H1 (cell line): ENCODE measurements around the gene FCRL6. TPM values are rescaled to one million over a fixed set of nuclear protein-coding genes. Genes with fewer than 3 reads are reported as not detected.

Source experiments
- CTCF ChIA-PET: fragments of 300-600 bp; sonication (Branson Sonifier 250); formaldehyde crosslinking; loops from one replicate; lab custom pipeline; 2021; ENCODE audit not compliant: partially characterized antibody; lab: Charles Lee
- POLR2A ChIA-PET: fragments of 300-600 bp; sonication (Branson Sonifier 250); formaldehyde crosslinking; loops from one replicate; lab custom pipeline; 2021; ENCODE audit warnings: inconsistent platforms; ENCODE audit not compliant: partially characterized antibody; lab: Charles Lee
- DNase-seq, 2 experiments: peaks; one replicate each; pipeline versions ENCODE4 v3.0.0 to v3.0.0-alpha.2; 2010 to 2022; ENCODE audit warnings: low spot score in 2 of 2, low read depth in 1 of 2, mixed read lengths in 1 of 2
- FAIRE-seq: peaks from 2 replicates; lab custom pipeline; 2011; peaks lifted over from hg19 to GRCh38; lab: Jason Lieb, UNC
- H2AFZ ChIP-seq: 2 replicates; pipeline ENCODE4 v1.8.1; 2012; ENCODE audit warnings: low read length, inconsistent platforms
- H2AK5ac ChIP-seq: 2 replicates; pipeline ENCODE4 v1.6.1; 2013; ENCODE audit warnings: low read depth, low read length
- H2BK120ac ChIP-seq: replicated peaks from 2 replicates; pipeline ENCODE3; 2013; ENCODE audit warnings: low read depth, low read length, inconsistent platforms
- H2BK12ac ChIP-seq: 2 replicates; pipeline ENCODE4 v1.6.1; 2013; ENCODE audit warnings: low read depth, low read length
- H2BK15ac ChIP-seq: 2 replicates; pipeline ENCODE4 v1.6.1; 2013; ENCODE audit warnings: low read length
- H2BK20ac ChIP-seq: 2 replicates; pipeline ENCODE4 v1.6.1; 2013; ENCODE audit warnings: low read length
- H2BK5ac ChIP-seq: 2 replicates; pipeline ENCODE4 v1.6.1; 2013; ENCODE audit warnings: low read depth, low read length
- H3K14ac ChIP-seq: 2 replicates; pipeline ENCODE4 v1.6.1; 2013; ENCODE audit warnings: inconsistent platforms; ENCODE audit not compliant: insufficient read length
- H3K18ac ChIP-seq: 2 replicates; pipeline ENCODE4 v1.6.1; 2013; ENCODE audit warnings: low read length; ENCODE audit errors: extremely low read depth
- H3K23ac ChIP-seq: 2 replicates; pipeline ENCODE4 v1.6.1; 2013; ENCODE audit warnings: inconsistent platforms; ENCODE audit not compliant: insufficient read length
- H3K23me2 ChIP-seq: 2 replicates; pipeline ENCODE4 v1.6.1; 2013; ENCODE audit warnings: low read depth, low read length
- H3K27ac ChIP-seq: 2 replicates; pipeline ENCODE4 v1.6.1; 2011; ENCODE audit warnings: low read depth, low read length, inconsistent platforms
- H3K27me3 ChIP-seq, 4 experiments: replicated peaks in 1 of 4; 1 replicate in 1 of 4; 2 replicates in 3 of 4; pipeline versions ENCODE4 v1.6.1 to v1.8.1; 2011 to 2013; ENCODE audit warnings: low read length in 3 of 4, mild to moderate bottlenecking in 3 of 4, inconsistent platforms in 2 of 4, mixed read lengths in 2 of 4, moderate library complexity in 1 of 4; ENCODE audit not compliant: control insufficient read depth in 3 of 4, insufficient read depth in 3 of 4; ENCODE audit errors: extremely low read depth in 1 of 4
- H3K36me3 ChIP-seq, 4 experiments: 2 replicates each; pipeline versions ENCODE4 v1.6.1 to v1.8.1; 2011 to 2013; ENCODE audit warnings: mild to moderate bottlenecking in 4 of 4, low read length in 3 of 4, moderate library complexity in 2 of 4, control low read depth in 1 of 4, inconsistent platforms in 1 of 4; ENCODE audit not compliant: insufficient read depth in 4 of 4, control insufficient read depth in 2 of 4
- H3K4ac ChIP-seq: replicated peaks from 2 replicates; pipeline ENCODE3; 2013; ENCODE audit warnings: low read length, low read depth, mixed read lengths, inconsistent platforms; ENCODE audit not compliant: insufficient read length
- H3K4me1 ChIP-seq, 4 experiments: replicated peaks in 1 of 4; 1 replicate in 1 of 4; 2 replicates in 3 of 4; pipeline versions ENCODE4 v1.6.1 to v1.8.1; 2011 to 2013; ENCODE audit warnings: low read length in 3 of 4, inconsistent platforms in 2 of 4, mixed read lengths in 1 of 4; ENCODE audit not compliant: insufficient read depth in 4 of 4, control insufficient read depth in 3 of 4
- H3K4me2 ChIP-seq, 2 experiments: 2 replicates each; pipeline versions ENCODE4 v1.6.1 to v1.8.1; 2011 to 2013; ENCODE audit warnings: low read depth in 2 of 2, low read length in 2 of 2, control low read depth in 1 of 2, inconsistent platforms in 1 of 2, mild to moderate bottlenecking in 1 of 2; ENCODE audit not compliant: insufficient read depth in 1 of 2
- H3K4me3 ChIP-seq, 4 experiments: fragments of 200-600, 300-600 bp in 1 of 4; sonication (generic), shearing (Covaris generic), sonication (Bioruptor Twin) in 1 of 4; 2 replicates each; pipeline versions ENCODE4 v1.5.1 to v1.8.1; 2011 to 2016; ENCODE audit warnings: low read length in 4 of 4, low read depth in 3 of 4, control low read depth in 2 of 4, inconsistent platforms in 2 of 4, mild to moderate bottlenecking in 2 of 4, mixed read lengths in 1 of 4, moderate library complexity in 1 of 4; ENCODE audit not compliant: insufficient read depth in 2 of 4; ENCODE audit errors: extremely low read depth in 1 of 4
- H3K56ac ChIP-seq: replicated peaks from 2 replicates; pipeline ENCODE3; 2013; ENCODE audit warnings: low read depth, mild to moderate bottlenecking, mixed read lengths, low read length, inconsistent platforms; ENCODE audit not compliant: insufficient read length
- H3K79me1 ChIP-seq: 2 replicates; pipeline ENCODE4 v1.6.1; 2013; ENCODE audit warnings: low read depth, low read length, control low read depth
- H3K79me2 ChIP-seq, 2 experiments: 2 replicates each; pipeline versions ENCODE4 v1.6.1 to v1.8.1; 2012 to 2013; ENCODE audit warnings: low read length in 2 of 2, mild to moderate bottlenecking in 2 of 2, inconsistent platforms in 1 of 2; ENCODE audit not compliant: insufficient read depth in 2 of 2, control insufficient read depth in 1 of 2
- H3K9ac ChIP-seq, 4 experiments: replicated peaks in 1 of 4; 1 replicate in 1 of 4; 2 replicates in 3 of 4; pipeline versions ENCODE4 v1.6.1 to v1.8.1; 2011 to 2013; ENCODE audit warnings: low read depth in 3 of 4, low read length in 3 of 4, control low read depth in 2 of 4, mild to moderate bottlenecking in 2 of 4, moderate library complexity in 2 of 4, inconsistent platforms in 1 of 4; ENCODE audit errors: extremely low read depth in 1 of 4
- H3K9me3 ChIP-seq, 2 experiments: 2 replicates each; pipeline versions ENCODE4 v1.6.1 to v1.8.1; 2012 to 2013; ENCODE audit warnings: mild to moderate bottlenecking in 2 of 2, moderate library complexity in 2 of 2, control low read depth in 1 of 2, inconsistent platforms in 1 of 2, low read depth in 1 of 2, low read length in 1 of 2, mixed read lengths in 1 of 2; ENCODE audit not compliant: insufficient read depth in 2 of 2
- H4K20me1 ChIP-seq, 2 experiments: replicated peaks in 1 of 2; 2 replicates each; pipeline versions ENCODE3 to v1.8.1; 2011 to 2013; ENCODE audit warnings: inconsistent platforms in 2 of 2, low read length in 2 of 2, mild to moderate bottlenecking in 1 of 2; ENCODE audit not compliant: insufficient read depth in 2 of 2, control insufficient read depth in 1 of 2
- H4K5ac ChIP-seq: 2 replicates; pipeline ENCODE4 v1.6.1; 2013; ENCODE audit warnings: low read length, low read depth, mixed read lengths, inconsistent platforms; ENCODE audit not compliant: insufficient read length
- H4K8ac ChIP-seq: 2 replicates; pipeline ENCODE4 v1.8.0; 2013; ENCODE audit warnings: mild to moderate bottlenecking, moderate library complexity, low read length, inconsistent platforms; ENCODE audit not compliant: insufficient read depth; ENCODE audit errors: extremely low read depth
- H4K91ac ChIP-seq: replicated peaks from 2 replicates; pipeline ENCODE3; 2013; ENCODE audit warnings: low read length, mixed read lengths, inconsistent platforms; ENCODE audit not compliant: insufficient read length
- BCL11A ChIP-seq, 2 experiments: IDR thresholded peaks; one replicate each; pipeline ENCODE4 v1.6.1; 2011; ENCODE audit warnings: low read depth in 2 of 2, low read length in 2 of 2, mild to moderate bottlenecking in 2 of 2
- BRCA1 ChIP-seq: IDR thresholded peaks from 2 replicates; pipeline ENCODE4 v1.6.1; 2012; ENCODE audit warnings: low read depth, low read length, improper control_type of control experiment
- JUND ChIP-seq: IDR thresholded peaks from 2 replicates; pipeline ENCODE4 v1.6.1; 2011; ENCODE audit warnings: mild to moderate bottlenecking, improper control_type of control experiment, low read length
- KDM4A ChIP-seq: IDR thresholded peaks from one replicate; pipeline ENCODE4 v1.7.1; 2012; ENCODE audit warnings: low read depth, mild to moderate bottlenecking, moderate library complexity, low read length, inconsistent platforms; ENCODE audit not compliant: severe bottlenecking
- SIRT6 ChIP-seq: IDR thresholded peaks from one replicate; pipeline ENCODE4 v1.7.1; 2012; ENCODE audit warnings: low read length, inconsistent platforms
- TAF7 ChIP-seq: optimal IDR thresholded peaks from 2 replicates; pipeline ENCODE3; 2011; ENCODE audit warnings: low read depth, mild to moderate bottlenecking, inconsistent platforms, low read length, moderate library complexity, borderline replicate concordance
- TBP ChIP-seq: IDR thresholded peaks from 2 replicates; pipeline ENCODE4 v1.6.1; 2011; ENCODE audit warnings: low read depth, low read length, improper control_type of control experiment
- TCF12 ChIP-seq: IDR thresholded peaks from 2 replicates; pipeline ENCODE4 v1.6.1; 2011; ENCODE audit warnings: low read depth, mild to moderate bottlenecking, low read length
- WGBS, 2 experiments: shearing (Covaris generic) in 1 of 2; methylation state at CpG; one replicate each; pipeline versions ENCODE4 v1.1.6 to v1.1.7; 2013 to 2015; ENCODE audit warnings: low lambda C conversion rate in 2 of 2, mixed read lengths in 2 of 2, inconsistent platforms in 1 of 2, low coverage in 1 of 2, missing lambda C conversion rate in 1 of 2; ENCODE audit not compliant: insufficient replicate concordance in 2 of 2, insufficient coverage in 1 of 2, insufficient read length in 1 of 2; ENCODE audit errors: extremely low coverage in 1 of 2, missing lambda C conversion rate in 1 of 2; 5-methylcytosine and 5-hydroxymethylcytosine counted together
- polyA plus RNA-seq, 7 experiments: library from polyadenylated mRNA; depleted of rRNA in 3 of 7; stranded (reverse) in 5 of 7; unstranded in 2 of 7; fragments of >200 nt in 5 of 7; fragments of 200-250 nt in 2 of 7; gene quantifications; 1 replicate in 5 of 7; 2 replicates in 1 of 7; 4 replicates in 1 of 7; pipeline versions ENCODE4 v1.2.1 to v1.2.3, GENCODE V29; 2011 to 2013; ENCODE audit warnings: missing spikeins in 2 of 7, mixed read lengths in 2 of 7
- total RNA-seq: library from RNA; stranded (reverse); fragmentation: NEBNext Ultra II Directional; extraction: Animal tissue kit (Norgen Biotek cat#: 25700); gene quantifications from 2 replicates; pipeline ENCODE4 v1.2.1, GENCODE V29; 2021
- TF ChIP-seq, protein P1 (sequence below): IDR thresholded peaks from 2 replicates; pipeline ENCODE4 v1.6.1; 2012; ENCODE audit warnings: inconsistent platforms

Gene FCRL6
- total and polyA plus RNA-seq, 2 of the 8 experiments (the other 6 are each of a cell fraction or from before 2014, with no cell fraction given) = not detected

DNA sequence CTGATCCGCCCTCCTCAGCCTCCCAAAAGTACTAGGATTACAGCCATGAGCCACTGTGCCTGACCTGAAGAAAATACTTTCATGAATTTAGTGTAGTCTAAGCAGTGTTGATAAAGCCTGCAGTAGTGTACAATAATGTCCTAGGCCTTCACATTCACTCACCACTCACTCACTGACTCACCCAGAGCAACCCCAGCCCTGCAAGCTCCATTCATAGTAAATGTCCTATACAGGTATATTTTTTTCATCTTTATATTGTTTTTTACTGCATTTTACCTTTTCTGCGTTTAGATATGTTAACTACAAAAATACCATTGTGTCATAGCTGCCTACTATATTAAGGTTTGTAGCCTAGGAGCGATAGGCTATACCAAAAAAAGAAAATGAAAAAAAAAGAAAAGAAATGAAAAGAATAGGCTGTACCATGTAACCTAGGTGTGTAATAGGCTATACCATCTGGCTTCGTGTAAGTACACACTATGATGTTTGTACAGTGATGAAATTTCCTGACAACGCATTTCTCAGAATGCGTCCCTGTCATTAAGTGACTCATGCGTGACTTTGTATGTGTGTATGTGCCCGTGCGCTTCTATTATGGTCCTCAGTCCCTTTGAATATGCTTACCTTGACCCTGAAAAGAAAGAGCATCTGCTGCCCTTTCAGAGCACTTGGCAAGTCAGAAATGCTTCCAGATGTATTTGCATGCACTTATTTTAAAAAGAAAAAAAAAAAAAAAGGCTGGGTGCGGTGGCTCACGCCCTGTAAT is 15.3 kb downstream of the FCRL6 start:
- 0 out of 7 replicates have a peak, but pooled peaks cover 0 to 2% (median 0%) of the 10 kb centered on the region in 4 experiments for H3K27me3 ChIP-seq
- no peak overlapping the region for H2BK15ac ChIP-seq
- no peak overlapping the region for H3K4me3 ChIP-seq
- H3K36me3 ChIP-seq = no peaks in the 10 kb centered on the region
- no peak for TF ChIP-seq KDM4A
- no peak for TF ChIP-seq TBP
- TF ChIP-seq BRCA1 = no peak
- no peak for TF ChIP-seq TCF12
- TF ChIP-seq BCL11A (IDR thresholded peaks at IDR 0.05; ENCODE audit: low read depth in 2 of 2, low read length in 2 of 2) = no peak
- no peak for TF ChIP-seq TAF7
- TF ChIP-seq JUND = no peak
- TF ChIP-seq SIRT6 = no peak
- TF ChIP-seq, protein P1, sequence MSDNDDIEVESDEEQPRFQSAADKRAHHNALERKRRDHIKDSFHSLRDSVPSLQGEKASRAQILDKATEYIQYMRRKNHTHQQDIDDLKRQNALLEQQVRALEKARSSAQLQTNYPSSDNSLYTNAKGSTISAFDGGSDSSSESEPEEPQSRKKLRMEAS = no peak
- H2BK12ac ChIP-seq = no peak overlapping the region
- H3K79me1 ChIP-seq = no peaks in the 10 kb centered on the region
- no peak for FAIRE-seq
- H3K9me3 ChIP-seq = no peaks in the 10 kb centered on the region
- no peaks in the 10 kb centered on the region for H3K4me1 ChIP-seq
- no peak for DNase-seq
- WGBS, 2 experiments = 80% methylated on average over 11 of the region's 11 CpGs; no CpG with 5 or more reads in 1 of the 2 experiments
- no peak overlapping the region for H3K27ac ChIP-seq
- POLR2A ChIA-PET = interaction anchor here (1.1 kb wide), 1 partner anchor 14 kb away, joined by 3 read pairs; no protein-coding TSS in a partner anchor
- H3K23ac ChIP-seq = no peak overlapping the region
- no peak overlapping the region for H2BK5ac ChIP-seq
- no peak overlapping the region for H4K8ac ChIP-seq
- H3K18ac ChIP-seq = no peak overlapping the region
- H2BK120ac ChIP-seq = no peak overlapping the region
- H4K91ac ChIP-seq = no peak overlapping the region
- H2AK5ac ChIP-seq = no peak overlapping the region
- H3K9ac ChIP-seq = no peak overlapping the region
- H4K5ac ChIP-seq = no peak overlapping the region
- CTCF ChIA-PET = interaction anchor here (0.7 to 2.0 kb wide), 7 partner anchors 10 to 34 kb away, joined by 3 to 20 read pairs (median 3); no protein-coding TSS in a partner anchor
- no peak overlapping the region for H2BK20ac ChIP-seq
- H3K56ac ChIP-seq = no peak overlapping the region
- no peaks in the 10 kb centered on the region; the same call in 1 of the 2 replicates for H3K23me2 ChIP-seq
- H3K14ac ChIP-seq = no peak overlapping the region
- no peak overlapping the region for H2AFZ ChIP-seq
- no peak overlapping the region for H3K4ac ChIP-seq
- H3K4me2 ChIP-seq = no peak overlapping the region
- no peaks in the 10 kb centered on the region for H4K20me1 ChIP-seq
- no peaks in the 10 kb centered on the region for H3K79me2 ChIP-seq
